A172 (cell line): Measurements from ENCODE around the gene SPAG7. TPM values are rescaled to one million over a fixed set of nuclear protein-coding genes. Genes with fewer than 3 reads are reported as not detected.
A peak's percentile ranks its signal among the peaks of the same experiment; 100 is the strongest.

ENCODE experiments used
- DNase-seq: peaks from one replicate; pipeline ENCODE4 v3.0.0-alpha.2; 2015; ENCODE audit warnings: low spot score
- total RNA-seq: library from RNA; depleted of rRNA; stranded (reverse); fragments of >200 nt; shearing (Covaris generic); gene quantifications from 2 replicates; pipeline ENCODE4 v1.2.3, GENCODE V29; 2014

The SPAG7 gene
- total RNA-seq, 1 experiment from 2014 or later, result 74.4 TPM

DNA sequence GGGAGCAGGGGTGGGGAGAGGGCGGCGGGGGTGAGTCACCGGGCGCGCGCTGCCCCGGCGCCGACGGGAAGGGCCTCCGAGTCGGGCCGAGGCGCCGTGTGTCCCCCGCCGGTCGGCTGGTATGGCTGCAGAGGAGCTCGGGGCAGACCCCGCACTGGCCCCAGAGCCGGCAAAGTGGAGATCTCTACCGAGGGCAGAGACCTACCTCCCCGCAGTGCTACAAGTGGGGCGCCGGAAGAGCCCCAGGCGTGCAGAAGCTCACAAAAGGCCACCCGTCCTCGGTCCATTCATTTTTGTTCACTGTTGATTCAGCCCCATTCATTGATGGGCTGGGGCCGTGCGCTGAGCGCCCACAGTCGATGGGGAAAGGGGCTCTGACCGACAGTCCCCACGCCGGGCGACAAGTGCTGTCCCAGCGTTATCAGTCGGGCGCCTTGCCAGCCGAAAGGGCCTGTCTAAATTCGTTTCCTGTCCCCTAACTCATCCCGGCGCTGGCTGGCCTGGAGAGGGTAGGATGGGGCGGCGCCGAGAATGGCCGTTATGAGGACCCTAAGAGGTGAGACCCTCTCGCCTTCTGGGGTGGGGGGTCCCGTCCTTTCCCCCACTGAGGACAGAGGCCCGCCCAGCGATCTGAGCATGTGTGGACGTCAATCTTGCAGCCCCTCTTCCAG, 17.4 kb downstream of the SPAG7 start:
- DNase-seq, result peak; percentile 61

DNA sequence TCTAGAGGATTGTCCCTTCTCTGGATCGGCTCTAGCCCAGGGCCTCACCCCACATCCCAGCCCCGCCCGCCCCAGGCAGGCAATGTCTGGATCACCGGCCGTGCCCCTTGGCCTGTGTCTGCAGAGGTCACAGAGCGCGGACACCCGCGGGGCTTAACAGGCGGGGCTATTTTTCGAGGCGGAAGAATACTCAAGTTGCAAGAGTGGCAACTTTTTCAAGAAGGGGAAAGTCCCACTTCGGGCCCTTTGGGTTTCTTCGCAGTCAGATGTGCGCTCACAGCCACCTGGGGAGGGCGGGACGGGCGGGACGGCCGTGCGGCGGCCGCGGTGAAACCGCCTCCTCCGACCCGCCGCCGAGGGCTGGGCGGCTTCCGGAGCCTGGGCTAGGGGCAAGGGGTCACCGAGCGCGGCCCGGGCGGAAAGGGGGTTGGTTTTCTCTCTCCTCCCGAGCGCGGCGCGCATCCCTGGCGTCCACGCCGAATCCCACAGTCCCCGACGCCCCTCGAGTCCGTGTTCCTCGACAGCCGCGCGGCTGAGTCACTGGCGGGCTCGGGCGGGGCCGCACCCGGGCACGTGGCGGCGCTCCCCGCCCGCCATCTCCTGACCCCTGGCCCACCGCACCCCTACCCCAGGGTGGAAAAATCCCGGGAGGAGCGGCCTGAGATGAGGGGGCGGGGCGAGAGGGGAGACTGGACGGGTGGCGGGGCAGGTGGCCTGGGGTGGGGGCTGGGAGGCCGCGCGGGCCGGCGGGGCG, 18.1 kb downstream of the SPAG7 start:
- peak; percentile 75 for DNase-seq

DNA sequence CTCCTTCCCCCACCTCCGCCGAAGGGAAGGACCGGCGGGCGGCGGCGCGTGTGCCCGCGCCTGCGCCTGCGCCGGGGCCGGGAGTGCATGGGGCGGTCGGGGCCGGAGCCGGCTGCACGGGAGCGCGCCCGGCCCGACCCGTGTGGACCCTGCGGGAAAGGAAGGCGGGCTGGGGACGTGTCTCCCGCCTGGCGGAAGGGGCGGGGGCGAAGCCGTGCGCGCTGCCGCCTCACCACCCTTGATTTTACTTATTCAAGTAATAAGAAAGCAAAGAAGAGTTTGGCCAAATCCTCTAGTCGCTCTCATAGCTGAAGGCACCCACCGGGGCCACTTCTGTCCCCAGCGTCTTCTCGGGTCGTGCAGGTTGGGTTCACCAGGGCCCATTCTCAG, 18.7 kb downstream of the SPAG7 start:
- DNase-seq, result peak; percentile 74

DNA sequence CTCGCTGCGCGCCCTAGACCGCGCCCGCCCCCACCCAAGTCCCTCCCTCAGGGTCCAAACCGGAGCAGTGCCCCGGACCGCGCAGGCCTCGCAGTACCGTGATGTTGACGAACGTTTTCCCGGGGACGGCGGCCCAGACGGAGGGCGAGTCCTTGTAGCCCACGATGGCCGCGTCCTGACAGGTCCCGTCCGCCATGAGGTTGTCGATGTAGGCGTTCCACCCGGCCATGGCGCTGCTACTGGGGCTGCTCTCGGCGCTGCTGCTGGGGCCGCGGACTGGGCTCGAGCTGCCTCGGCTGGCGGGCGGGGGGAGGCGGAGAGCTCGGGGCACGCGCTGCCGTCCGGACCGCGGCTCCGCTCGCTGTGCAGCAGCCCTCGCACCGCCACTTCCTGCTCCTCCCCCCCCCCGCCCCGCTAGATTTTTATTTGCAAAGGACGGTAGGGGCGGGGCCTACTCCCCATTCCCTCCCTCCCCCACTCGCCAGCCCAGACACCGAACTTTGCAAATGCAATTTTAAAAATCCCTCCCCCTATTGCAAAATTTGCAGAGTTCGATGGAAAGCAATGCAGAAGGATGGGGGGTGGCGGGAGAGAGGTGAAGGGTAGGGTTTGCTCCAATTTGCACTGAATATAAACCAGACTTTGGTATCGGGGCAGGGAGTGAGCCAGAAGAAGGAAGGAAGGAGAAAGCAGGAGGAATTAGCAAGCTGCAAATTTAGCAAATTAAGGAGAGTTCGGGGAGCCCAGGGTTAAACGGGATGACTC, 19.3 kb downstream of the SPAG7 start, which contains the start of gene PFN1:
TSS of gene PFN1 (minus strand) at position 365 of the 765 bp plus-strand sequence. CDS start at position 229, 136 bp downstream.
- DNase-seq, result peak; percentile 86

DNA sequence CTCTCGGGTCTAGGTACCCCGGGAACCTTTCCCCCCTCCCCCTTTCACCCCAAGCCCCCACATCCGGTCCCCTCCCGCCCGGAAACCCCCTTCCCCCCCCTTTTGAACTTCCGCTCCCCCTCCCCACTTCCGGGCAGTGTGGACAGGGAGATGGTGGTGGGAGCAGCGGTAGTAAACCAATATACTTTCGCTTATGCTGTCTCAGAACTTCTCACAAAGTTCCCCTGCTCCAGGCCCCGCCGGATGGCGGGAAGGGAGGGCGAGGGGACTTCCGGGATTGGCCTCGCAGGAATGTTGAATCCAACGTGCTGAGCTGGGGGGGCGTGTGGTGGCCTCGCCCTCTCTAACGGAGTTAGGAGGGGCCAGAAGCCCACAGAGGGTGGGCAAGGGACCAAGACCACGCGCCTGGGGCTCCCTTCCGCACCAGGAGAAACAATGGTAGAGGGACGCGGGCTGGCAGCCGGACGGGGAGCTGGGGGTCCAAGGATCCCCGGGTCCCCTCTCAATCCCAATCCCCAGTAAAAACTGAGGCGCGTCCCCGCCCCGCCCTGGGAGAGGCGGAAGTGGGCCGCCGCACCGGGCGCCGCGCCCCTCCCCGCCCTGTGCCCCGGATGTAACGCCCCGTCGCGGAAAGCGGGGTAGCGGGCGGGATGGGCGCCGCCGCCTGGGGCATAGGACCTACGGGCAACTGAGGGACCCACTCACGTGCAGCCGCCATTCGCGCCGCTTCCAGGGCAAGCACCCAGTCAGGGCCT, 20.0 kb downstream of the SPAG7 start:
- DNase-seq, result peak; percentile 61

DNA sequence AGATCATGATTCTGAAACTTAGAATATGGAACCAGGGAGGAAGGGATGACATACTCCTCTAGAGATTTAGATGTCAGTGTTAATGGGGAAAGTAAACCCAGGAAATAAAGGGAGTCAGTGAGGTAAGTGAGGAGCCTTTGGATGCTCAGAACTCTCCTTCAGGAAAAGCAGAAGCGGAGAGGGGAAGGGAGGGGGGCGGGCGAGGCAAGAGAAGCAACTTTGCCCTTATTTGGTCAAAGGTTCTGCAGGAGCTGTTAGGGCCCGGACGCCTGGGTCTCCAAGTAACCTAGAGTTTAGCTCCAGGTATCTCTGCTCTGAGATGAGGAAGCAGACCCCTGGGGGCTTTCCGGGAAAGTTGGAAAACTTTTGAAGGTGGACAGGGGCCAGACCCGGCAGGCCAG, 20.6 kb downstream of the SPAG7 start:
- no peak for DNase-seq

DNA sequence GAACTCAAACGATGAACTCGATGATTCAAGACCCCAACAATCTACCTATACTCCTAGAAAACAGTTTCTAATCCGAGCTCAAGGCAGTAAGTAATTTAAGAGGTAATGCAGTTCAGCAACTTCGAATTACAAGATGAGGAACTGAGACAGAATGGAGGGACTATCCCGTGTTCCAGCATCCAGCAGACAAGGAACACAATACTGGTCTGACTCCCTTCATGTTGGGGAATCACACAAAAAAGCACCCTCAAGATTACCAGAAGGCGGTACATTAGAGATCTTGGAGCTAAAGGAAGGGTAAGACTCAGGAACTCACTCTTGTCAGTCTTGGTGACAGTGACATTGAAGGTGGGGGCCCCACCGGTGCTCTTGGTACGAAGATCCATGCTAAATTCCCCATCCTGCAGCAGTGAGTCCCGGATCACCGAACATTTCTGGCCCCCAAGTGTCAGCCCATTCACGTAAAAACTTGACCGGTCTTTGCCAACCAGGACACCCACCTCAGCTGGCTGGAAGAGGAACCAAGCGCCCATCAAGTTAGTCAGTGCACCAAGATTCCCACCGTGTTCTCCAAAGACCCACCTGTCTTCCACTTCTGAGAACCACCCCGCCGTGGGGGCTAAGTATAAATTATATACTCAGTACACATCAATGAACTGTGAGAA, 21.2 kb downstream of the SPAG7 start:
- no peak for DNase-seq

DNA sequence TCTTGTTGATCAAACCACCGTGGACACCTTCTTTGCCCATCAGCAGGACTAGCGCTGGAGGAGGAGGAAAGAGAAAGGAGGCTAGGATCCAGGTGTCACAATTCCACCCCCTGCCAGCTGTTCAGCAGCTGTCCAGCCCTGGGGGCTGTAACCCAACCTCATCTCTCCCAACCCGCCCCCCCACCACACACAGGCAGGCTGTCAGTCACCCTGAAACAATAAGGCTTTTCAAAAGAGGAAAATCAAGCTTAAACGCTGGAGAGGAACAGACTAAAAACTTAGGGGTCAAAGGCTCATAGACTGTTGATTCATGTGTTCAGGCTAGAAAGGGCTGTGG, 21.7 kb downstream of the SPAG7 start:
- DNase-seq, result no peak

DNA sequence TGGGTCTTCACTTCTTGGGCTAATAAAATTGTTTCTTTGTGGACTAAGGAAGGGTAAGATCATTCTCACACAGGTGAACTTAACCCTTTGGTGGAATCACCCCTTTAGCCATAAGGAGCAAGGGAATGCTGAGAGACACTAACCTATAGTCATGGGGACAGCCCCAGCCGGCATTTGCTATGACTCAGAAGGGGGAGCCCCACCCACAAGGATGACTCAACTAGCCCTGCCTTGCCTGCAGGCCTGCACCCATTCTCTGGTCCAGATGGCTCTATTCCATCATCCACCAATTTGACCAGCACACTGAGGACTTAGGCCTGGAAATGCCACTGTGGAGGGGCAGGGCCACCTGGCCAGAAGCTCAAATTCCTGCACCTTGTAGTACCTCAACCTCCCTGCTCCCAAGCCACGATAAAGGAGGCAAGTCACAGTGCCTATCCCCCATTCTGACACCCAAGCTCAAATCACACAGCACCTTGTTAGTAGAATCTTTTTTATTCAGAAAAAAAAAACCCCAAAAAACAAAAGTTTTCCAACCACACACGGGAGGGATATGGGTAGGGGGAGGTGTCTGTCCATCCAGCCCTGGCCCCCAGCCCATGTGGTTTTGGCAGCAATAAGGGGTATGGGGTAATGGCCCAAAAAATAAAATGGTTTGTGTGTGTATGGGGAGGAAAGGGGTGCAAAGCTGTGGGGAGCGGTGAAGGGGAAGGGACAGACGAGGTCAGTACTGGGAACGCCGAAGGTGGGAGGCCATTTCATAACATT, 22.3 kb downstream of the SPAG7 start:
- DNase-seq, result peak; percentile 97

DNA sequence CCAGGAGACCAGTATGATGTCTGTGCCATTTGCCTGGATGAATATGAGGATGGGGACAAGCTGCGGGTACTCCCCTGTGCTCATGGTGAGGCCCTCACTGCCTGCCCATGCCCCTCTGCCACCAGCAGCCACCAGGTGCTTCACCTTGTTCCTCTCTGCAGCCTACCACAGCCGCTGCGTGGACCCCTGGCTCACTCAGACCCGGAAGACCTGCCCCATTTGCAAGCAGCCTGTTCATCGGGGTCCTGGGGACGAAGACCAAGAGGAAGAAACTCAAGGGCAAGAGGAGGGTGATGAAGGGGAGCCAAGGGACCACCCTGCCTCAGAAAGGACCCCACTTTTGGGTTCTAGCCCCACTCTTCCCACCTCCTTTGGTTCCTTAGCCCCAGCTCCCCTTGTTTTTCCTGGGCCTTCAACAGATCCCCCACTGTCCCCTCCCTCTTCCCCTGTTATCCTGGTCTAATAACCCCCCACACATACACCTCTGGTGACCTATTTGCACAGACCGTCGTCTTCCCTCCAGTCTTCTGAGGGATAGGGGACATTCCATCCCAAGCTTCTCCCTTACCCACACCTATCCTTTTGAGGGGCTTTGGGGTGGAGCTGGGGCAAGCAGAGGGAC, 23.0 kb downstream of the SPAG7 start:
- no peak for DNase-seq

DNA sequence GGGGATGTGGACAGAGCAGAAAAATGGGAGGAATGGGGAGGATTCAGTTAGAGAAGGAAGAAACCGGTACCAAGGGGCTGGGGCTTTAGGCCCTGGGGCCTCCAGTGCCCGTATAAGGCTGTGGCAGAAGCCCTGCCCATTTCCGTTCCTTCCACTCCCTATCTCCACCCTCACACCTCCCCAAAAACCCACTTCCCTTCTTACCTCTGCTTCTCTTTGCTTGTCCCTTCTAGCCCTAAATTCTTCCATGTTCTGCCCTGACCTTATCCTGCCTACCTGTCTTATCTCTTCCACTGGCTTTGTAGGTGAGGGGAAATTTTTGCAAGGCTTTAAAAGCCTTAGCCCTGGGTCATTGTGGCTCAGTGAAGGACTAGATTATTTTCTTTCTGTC, 23.5 kb downstream of the SPAG7 start:
- DNase-seq, result no peak

DNA sequence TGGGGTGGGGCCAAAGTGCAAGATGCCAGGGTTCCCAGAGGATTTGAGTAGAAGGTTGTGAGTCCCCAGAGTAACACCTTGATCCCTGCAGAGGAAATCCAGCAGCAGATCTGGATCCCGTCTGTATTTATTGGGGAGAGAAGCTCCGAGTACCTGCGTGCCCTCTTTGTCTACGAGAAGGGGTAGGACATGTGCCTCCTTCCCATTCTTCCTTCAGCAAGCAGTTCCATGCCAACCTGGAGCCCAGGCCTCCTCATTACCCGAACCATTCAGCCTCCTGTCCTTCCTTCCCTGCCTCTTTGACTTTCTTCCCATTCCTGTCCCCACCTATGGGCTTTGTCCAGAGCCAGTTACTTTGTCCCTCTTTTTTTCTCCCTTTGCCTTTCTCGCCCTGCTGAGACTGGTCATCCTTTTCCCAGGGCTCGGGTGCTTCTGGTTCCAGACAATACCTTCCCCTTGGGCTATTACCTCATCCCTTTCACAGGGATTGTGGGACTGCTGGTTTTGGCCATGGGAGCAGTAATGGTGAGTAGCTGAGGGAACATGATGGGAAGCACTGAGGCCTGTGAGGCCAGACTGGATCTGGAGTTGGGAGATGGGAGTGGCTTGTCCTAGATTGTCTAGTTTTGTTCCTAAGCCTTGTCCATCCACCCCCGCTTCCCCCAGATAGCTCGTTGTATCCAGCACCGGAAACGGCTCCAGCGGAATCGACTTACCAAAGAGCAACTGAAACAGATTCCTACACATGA, 24.7 kb downstream of the SPAG7 start:
- no peak for DNase-seq

DNA sequence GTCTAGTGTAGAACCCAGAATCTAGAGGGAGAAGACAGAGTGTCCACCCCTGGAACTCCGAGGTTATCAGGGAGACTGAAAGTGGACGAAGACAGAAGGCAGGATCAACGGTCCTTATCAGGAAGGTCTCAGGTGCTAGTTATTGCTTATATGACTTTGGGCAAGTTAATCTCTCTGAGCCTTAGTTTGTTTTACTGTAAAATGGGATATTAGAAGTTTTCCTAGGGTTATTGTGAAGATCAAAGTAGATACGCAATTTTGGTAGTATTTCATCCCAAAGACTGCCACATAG, 26.4 kb downstream of the SPAG7 start:
- no peak for DNase-seq

DNA sequence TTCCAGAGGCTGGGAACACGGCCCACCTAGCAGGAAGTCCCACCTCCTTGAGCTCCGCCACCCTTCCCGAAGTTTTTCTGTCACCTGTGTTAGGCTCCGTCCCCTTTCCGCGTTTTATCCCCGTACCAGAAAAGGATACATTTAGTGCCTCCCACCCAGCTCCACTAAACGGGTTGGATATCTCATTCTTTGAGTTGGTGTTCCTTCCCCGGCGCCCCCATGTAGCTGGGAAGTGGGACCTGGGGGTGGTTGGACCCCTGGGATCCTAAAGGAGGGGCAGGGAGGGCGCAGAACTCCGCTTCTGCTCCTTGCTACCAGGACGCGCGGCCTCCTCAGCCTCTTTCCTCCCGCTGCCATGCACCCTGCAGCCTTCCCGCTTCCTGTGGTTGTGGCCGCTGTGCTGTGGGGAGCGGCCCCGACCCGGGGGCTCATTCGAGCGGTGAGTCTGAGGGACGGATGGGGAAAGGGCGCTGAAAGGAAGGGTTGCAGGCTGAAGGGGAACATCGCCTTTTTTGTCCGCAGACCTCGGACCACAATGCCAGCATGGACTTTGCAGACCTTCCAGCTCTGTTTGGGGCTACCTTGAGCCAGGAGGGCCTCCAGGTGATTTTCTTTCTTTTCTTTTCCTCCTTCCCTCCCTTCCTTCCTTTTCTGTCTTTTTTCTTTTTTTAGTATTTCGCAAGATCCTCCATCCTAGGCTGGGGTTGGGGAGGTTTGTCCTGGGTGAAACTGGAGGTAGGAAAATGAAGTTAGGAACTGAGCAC, 26.9 kb downstream of the SPAG7 start:
- no peak for DNase-seq

DNA sequence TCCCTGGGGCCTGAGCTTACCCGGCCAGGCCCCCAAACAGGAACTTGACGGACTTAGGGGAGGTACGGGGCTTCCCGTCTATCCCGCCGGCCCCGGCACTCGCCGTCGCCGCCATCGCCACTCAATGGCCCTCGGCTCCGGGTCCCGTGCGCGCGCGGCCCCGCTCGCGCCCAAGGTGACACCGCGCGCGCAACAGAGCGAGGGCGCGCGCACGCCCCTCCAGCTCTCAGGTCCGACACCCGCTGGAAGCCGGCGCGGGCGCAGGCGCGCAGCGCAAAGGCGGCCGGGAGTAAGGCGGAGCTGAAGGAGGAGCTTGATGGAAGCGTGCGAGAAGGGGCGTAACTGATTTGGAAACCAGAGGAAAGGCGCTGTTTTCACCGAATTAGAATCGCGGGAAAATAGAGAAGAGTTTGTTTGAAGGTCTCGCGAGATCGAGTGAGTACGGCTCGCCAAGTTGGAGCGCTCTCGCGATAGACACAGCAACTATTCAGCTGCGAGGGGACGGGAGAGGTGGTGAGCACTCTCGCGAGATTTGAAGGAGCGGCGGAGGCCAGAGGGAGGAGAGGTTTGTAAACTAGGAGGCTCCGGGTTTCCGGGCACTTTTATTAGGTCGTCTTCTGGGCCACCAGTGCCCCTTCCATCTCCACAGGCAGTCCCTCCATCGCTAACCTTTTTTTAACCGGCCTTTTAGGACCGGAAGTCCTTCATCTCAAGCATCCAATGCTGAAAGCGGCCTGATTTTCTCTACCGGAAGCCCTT, 27.6 kb downstream of the SPAG7 start, which contains the start of the genes RNF167 and SLC25A11:
TSS of gene RNF167 (plus strand) at position 473 of the 759 bp plus-strand sequence. CDS start 642 bp downstream, outside the sequence.
TSS of gene SLC25A11 (minus strand) at position 251 of the 759 bp plus-strand sequence. CDS start at position 115, 136 bp downstream.
- DNase-seq, result peak; percentile 99

DNA sequence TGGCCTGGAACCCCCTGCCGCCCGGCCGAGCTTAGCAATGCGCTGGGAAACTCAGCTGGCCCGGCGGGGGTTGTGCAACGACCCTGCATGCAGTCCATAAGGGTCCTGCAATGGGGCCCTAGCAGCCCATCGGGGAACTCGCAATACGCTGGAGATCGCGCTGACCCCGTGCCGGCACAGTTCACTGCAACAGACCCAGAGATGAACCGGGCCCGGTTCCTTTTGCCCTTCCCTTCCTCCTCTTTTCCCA, 28.1 kb downstream of the SPAG7 start:
- DNase-seq, result no peak

DNA sequence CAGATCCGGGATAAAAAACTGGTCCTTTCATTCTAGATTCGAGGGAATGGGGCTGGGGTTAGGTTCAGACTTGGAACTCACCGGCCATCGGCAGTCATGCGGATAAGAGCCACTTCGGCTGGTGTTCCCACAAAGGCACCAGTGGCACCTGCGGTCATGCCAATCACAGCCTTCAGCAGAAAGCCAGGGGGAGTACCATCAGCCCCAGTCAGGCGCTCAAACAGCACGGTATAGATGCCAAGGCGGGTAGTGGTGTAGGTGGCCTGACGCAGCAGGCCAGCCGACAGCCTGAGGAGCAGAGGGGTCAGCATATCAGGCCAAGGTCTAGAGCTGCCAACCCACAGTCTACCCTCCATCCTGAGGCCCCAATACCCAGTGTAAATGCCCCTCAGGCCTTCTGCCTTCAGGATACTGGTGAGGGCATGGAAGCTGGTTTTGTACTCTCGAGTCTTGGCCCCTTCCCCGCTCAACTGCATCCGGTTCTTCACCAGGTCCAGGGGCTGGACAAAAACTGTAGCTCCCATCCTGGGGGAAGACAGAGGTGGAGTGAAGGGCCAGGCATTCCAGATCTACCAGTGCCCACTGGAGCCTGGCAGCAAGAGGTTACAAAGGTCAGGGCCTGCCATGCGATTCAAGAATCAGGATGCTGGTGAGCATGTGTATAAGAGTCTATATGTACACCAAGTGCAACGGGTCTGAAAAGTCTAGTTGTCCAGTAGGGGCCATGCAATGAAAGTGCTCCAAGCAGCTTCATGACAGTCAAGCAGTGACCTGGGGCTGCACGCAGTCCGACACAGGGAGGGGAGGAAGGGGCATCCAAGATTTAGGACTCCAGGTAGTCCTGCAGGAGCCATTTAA, 28.7 kb downstream of the SPAG7 start:
- DNase-seq, result no peak
